Measurements from ENCODE around the gene TADA3.

GRCh38 chr3:9787714-9788113 lies 4.6 kb downstream of the TADA3 start:
- TF ChIP-seq, protein P1, sequence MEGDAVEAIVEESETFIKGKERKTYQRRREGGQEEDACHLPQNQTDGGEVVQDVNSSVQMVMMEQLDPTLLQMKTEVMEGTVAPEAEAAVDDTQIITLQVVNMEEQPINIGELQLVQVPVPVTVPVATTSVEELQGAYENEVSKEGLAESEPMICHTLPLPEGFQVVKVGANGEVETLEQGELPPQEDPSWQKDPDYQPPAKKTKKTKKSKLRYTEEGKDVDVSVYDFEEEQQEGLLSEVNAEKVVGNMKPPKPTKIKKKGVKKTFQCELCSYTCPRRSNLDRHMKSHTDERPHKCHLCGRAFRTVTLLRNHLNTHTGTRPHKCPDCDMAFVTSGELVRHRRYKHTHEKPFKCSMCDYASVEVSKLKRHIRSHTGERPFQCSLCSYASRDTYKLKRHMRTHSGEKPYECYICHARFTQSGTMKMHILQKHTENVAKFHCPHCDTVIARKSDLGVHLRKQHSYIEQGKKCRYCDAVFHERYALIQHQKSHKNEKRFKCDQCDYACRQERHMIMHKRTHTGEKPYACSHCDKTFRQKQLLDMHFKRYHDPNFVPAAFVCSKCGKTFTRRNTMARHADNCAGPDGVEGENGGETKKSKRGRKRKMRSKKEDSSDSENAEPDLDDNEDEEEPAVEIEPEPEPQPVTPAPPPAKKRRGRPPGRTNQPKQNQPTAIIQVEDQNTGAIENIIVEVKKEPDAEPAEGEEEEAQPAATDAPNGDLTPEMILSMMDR (conservative IDR thresholded peaks at IDR 0.05 in 1 of 2, IDR thresholded peaks at IDR 0.05 in 1 of 2; ENCODE audit: low read depth in 1 of 2, low read length in 2 of 2): no peak
- no peak for TF ChIP-seq EZH2 (IDR thresholded peaks at IDR 0.05; ENCODE audit: low read length, missing control alignments)

Measured in fibroblast of lung (primary cell).